Activated naive CD8-positive, alpha-beta T cell treated with anti-CD3 and anti-CD28 coated beads, Interleukin-2, amount 50 U/mL, for 16 hours (primary cell): Measurements from ENCODE around the gene PSMB7.

Experiments
- DNase-seq: peaks from one replicate; pipeline ENCODE4 v3.0.0-alpha.2; 2020; ENCODE audit warnings: low read depth, low spot score

PSMB7 gene

DNA sequence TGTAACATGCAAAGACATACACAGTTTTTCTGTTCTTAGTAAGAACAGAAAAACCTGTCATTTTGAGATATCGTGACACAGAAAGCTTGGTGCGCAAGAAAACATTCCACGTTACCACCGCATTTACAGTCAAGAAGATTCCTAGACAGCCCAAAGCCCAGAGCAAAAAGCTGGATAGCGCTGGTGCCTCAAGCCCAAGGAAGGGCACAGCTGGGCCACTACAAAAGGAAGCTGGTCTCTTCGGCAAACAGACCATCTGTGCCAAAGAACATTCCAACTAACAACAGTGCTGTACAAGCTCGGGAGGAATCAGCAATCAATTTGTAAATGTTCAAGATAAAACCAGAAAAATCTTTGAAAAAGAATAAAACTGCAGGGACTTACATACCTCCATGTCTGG is 31.0 kb downstream of the PSMB7 start:
- no peak for DNase-seq

DNA sequence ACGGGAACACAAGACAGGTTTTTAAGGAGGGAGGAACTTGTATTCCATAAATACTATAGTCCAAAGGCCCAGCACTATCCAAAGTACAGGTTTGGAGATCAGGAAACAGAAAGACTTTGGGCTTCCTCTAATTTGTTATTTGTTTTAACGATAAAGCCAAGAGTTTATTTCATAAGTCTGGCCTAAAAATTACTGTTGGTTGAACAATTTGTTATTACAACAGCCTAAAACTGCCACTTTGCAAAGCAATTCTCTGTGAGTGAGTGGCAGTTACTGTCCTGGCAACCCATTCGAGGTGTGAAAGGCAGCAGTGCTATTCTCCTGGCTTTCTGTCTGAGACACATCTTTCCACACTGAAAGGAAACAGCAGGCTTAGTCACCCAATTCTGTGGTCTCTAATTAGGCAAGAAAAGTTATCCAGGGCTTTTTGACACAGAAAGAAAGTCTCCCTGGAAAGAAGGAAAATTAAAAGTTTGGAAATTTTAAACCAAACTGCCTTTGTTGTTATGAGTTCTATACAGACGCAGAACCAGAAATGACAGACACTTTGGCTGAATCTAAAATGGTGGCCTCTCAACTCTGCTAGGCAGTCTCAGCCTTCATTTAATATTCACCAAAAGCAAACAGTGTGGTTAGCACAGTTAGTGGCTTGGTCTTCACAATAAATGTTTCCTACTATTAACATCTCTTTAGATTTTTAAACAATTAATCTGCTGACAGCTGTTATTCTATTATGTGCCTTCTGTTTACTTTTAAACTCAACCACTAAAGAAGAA is 33.9 kb downstream of the PSMB7 start:
- no peak for DNase-seq

GRCh38 chr9:124377551-124378406 is 37.5 kb downstream of the PSMB7 start:
- DNase-seq = no peak

DNA sequence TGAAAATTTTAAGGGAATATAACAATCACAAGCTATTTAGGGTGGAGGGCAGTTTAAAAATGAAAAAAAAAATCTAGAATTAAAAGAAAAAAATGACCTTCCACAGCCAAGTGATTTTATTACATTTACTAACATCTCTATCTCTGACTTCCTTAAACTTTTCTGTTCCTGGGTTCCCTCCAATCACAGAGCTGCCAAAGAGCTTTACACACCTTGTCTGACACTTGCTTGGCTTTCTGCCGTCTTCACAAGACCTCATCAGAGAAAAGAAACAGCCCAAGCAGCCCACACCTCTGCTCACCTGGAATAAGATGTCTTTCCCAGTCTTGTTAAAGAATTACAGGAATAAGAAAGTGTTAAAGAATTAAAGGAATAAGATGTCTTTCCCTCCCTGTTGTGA is 38.9 kb downstream of the PSMB7 start:
- no peak for DNase-seq

DNA sequence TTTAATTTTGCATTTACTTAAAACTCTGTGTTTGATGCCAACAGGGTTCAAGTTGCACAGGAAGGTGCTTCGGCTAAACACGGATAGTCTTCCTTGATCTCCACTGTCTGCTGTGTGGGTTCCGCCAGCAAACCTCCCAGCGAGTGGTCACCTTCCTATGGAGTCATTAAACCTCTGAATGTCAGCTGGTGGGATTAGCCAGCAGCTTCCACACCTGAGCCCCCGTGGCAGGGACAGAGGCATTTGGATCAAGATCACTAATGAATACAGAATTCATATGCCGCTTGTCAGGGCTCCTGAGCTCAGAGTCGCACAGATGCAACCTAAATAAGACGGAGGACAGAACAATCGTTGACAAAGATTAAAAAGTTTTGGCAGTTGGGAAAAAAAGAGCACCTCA is 39.5 kb downstream of the PSMB7 start:
- no peak for DNase-seq

DNA sequence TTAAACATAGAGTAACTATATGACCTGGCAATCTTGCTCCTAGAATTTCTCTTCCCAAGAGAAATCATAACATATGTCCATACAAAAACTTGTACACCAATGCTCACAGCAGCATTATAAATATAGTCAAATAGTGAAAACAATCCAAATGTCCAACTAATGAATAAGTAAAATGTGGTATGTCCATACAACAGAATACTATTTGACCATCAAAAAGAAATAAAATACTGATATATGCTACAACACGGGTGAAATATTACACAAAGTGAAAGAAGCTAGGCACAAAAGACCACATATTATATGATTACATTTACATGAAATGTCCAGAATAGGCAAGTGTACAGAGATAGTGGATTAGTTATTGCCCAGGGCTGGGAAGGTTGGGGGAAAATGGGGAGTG is 41.4 kb downstream of the PSMB7 start:
- no peak for DNase-seq

DNA sequence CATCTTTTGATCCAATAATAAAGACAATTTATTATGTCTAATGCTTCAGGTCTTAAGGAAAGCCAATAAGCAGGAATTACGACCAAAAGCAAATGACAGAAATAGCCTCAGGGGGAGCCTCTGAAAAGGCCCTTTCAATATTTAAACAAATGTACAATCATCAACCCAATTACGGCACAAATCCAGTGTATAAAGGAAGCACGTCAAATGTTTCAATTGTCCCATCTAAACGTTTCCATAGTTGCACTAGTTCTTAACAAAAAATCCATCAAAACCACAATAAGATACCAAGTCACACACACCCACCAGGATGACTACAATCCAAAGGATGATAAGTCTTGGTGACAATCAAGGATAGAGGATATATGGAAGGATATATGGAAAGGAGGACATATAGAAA is 41.9 kb downstream of the PSMB7 start:
- no peak for DNase-seq

DNA sequence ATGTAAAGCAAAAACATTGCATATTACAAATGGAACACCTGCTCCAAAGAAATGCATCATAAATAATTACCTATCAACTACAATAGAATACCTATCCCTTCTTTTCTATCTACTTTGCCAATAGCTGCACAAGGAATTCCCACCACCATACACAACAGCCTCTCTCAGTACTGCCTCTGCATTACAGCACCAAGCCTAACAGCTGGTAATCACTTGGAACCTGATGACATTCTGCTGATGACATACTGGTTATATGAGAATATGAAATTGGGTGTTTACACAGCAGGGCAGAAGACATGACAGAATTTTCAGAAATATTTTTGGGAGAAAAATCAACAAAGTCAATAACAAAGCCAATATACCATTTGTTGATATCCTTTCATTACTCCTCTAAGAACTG is 43.2 kb downstream of the PSMB7 start:
- no peak for DNase-seq

- DNase-seq = no peak
Measured at GRCh38 chr9:124370896-124371582, 44.2 kb downstream of the PSMB7 start.

GRCh38 chr9:124369231-124369797 is 45.9 kb downstream of the PSMB7 start:
- DNase-seq = no peak

- no peak for DNase-seq
Measured at GRCh38 chr9:124368692-124369091, 46.5 kb downstream of the PSMB7 start.

- DNase-seq = no peak
Measured at GRCh38 chr9:124366476-124367220, 48.6 kb downstream of the PSMB7 start.

DNA sequence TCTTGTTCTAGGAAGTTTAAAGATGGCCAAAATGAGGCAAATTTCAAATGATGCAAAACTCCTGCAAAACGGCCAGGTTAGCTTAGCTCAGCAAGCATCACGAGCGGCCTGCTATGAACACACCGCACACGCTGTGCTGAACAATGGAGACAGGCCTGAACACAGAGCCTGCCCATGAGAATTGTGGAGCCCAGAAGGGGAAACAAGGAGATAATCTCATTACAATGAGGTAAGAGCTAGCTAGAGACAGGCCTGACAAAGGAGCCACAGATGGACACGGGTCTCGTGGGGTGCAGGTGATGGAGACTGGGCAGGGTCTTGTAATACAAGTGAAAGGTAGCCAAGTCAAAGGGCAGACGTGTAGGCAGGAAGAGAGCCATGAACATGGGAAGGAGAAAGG is 50.2 kb downstream of the PSMB7 start:
- DNase-seq = no peak

GRCh38 chr9:124364141-124364540 is 51.1 kb downstream of the PSMB7 start:
- DNase-seq = no peak

GRCh38 chr9:124363326-124364096 is 51.7 kb downstream of the PSMB7 start:
- no peak for DNase-seq

DNA sequence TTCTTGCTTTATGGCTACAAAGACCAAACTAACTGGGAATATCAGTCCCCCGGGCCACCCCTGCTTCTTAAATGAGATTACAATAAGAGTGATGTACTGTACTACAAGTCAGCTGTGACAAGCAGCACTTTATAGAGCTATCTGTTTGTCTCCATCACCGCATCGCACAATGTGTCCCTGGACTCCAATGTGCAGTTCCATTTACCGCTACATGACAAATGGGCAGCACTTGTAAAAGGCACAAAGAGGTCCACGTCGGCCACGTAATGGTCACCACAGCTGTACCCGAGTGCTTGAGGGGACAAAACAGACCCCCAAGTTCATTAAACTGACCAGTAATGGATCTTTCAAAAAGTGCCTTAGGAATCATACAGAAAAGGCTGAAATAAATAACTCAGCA is 54.1 kb downstream of the PSMB7 start:
- DNase-seq = no peak

GRCh38 chr9:124359855-124360678 is 55.2 kb downstream of the PSMB7 start:
- no peak for DNase-seq

DNA sequence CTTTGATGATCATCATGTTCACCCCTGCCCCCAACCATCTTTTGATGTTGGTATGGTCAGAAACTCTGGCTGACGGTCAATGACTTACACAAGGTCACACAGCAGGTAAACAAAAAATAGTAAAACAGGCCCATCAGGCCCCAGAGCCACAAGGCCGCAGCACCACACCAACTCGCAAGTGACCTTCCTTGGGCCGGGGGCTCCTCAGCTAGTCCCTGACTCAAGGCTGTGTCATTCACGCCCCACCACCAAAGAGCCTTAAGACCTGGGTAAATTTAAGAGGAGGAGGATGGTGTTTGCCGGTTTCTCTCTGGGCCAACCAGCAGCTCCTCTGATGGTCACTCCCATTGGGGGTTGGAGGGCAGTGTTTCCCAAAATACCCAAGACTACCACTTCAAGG is 55.8 kb downstream of the PSMB7 start:
- DNase-seq = no peak

GRCh38 chr9:124358631-124359030 is 56.6 kb downstream of the PSMB7 start:
- no peak for DNase-seq
